Measurements from ENCODE around the gene THEM5.

GRCh38 chr1:151858886-151859665, 5.6 kb upstream of the THEM5 start:
- TF ChIP-seq CTCF (IDR thresholded peaks at IDR 0.05; ENCODE audit: low read length) = no peak
- TF ChIP-seq EZH2 (optimal IDR thresholded peaks at IDR 0.05; ENCODE audit: low read depth, low read length) = no peak

All from MM.1S (cell line).